Liver (tissue), 9 donors: ENCODE measurements around the gene PTCD2. TPM values are rescaled to one million over a fixed set of nuclear protein-coding genes. Genes with fewer than 3 reads are reported as not detected.

ENCODE experiments used
- DNase-seq: peaks from one replicate; pipeline ENCODE4 v3.0.0-alpha.2; 2017; ENCODE audit warnings: low spot score
- H3K27ac ChIP-seq, 2 donors: one replicate each; pipeline ENCODE4 v1.7.0; 2013; ENCODE audit warnings: inconsistent platforms in 2 of 2, low read length in 2 of 2, control low read depth in 1 of 2, low read depth in 1 of 2, mild to moderate bottlenecking in 1 of 2
- H3K27me3 ChIP-seq, 4 donors: one replicate each; pipeline versions ENCODE4 v1.6.1 to v1.7.0; 2013; ENCODE audit warnings: low read length in 3 of 4, inconsistent platforms in 1 of 4, mild to moderate bottlenecking in 1 of 4, moderate library complexity in 1 of 4; ENCODE audit not compliant: control insufficient read depth in 4 of 4, insufficient read depth in 4 of 4
- H3K36me3 ChIP-seq, 4 donors: one replicate each; pipeline versions ENCODE4 v1.6.1 to v1.7.0; 2013; ENCODE audit warnings: low read length in 3 of 4, mild to moderate bottlenecking in 3 of 4, low read depth in 1 of 4, moderate library complexity in 1 of 4; ENCODE audit not compliant: control insufficient read depth in 4 of 4, insufficient read depth in 3 of 4
- H3K4me1 ChIP-seq, 4 donors: one replicate each; pipeline versions ENCODE4 v1.6.1 to v1.7.0; 2013; ENCODE audit warnings: low read length in 3 of 4, mild to moderate bottlenecking in 3 of 4, moderate library complexity in 1 of 4; ENCODE audit not compliant: control insufficient read depth in 4 of 4, insufficient read depth in 4 of 4
- H3K4me3 ChIP-seq, 3 donors: one replicate each; pipeline versions ENCODE4 v1.6.1 to v1.7.0; 2013; ENCODE audit warnings: low read length in 3 of 3, control low read depth in 1 of 3, low read depth in 1 of 3, mild to moderate bottlenecking in 1 of 3
- H3K9ac ChIP-seq, 2 donors: one replicate each; pipeline ENCODE4 v1.7.0; 2013; ENCODE audit warnings: low read length in 2 of 2, mild to moderate bottlenecking in 2 of 2, moderate library complexity in 2 of 2, control low read depth in 1 of 2, low read depth in 1 of 2
- H3K9me3 ChIP-seq, 4 donors: one replicate each; pipeline versions ENCODE4 v1.6.1 to v1.7.0; 2013; ENCODE audit warnings: low read length in 3 of 4; ENCODE audit not compliant: control insufficient read depth in 4 of 4
- EGR1 ChIP-seq, 2 donors: IDR thresholded peaks; 2 replicates each; pipeline ENCODE4 v1.6.1; 2016 to 2018; ENCODE audit warnings: antibody characterized with exemption in 2 of 2, low read depth in 2 of 2
- FOXA1 ChIP-seq: IDR thresholded peaks from 2 replicates; pipeline ENCODE4 v1.6.1; 2016; ENCODE audit warnings: antibody characterized with exemption
- FOXA2 ChIP-seq: IDR thresholded peaks from 2 replicates; pipeline ENCODE4 v1.6.1; 2016; ENCODE audit warnings: antibody characterized with exemption
- GABPA ChIP-seq, 2 donors: IDR thresholded peaks in 1 of 2; conservative IDR thresholded peaks in 1 of 2; 2 replicates each; pipeline ENCODE4 v1.6.1; 2016; ENCODE audit warnings: antibody characterized with exemption in 2 of 2, mild to moderate bottlenecking in 1 of 2, moderate library complexity in 1 of 2
- HNF4A ChIP-seq, 2 donors: conservative IDR thresholded peaks; 2 replicates each; pipeline ENCODE4 v1.6.1; 2016; ENCODE audit warnings: antibody characterized with exemption in 2 of 2, mild to moderate bottlenecking in 2 of 2
- HNF4G ChIP-seq: IDR thresholded peaks from 2 replicates; pipeline ENCODE4 v1.6.1; 2016; ENCODE audit warnings: antibody characterized with exemption
- JUND ChIP-seq, 2 donors: IDR thresholded peaks; 2 replicates each; pipeline ENCODE4 v1.6.1; 2016; ENCODE audit warnings: antibody characterized with exemption in 2 of 2
- RAD21 ChIP-seq, 2 donors: IDR thresholded peaks; 2 replicates each; pipeline ENCODE4 v1.6.1; 2016; ENCODE audit warnings: antibody characterized with exemption in 2 of 2, mild to moderate bottlenecking in 2 of 2
- RXRA ChIP-seq, 2 donors: IDR thresholded peaks; 2 replicates each; pipeline ENCODE4 v1.6.1; 2017 to 2018; ENCODE audit warnings: antibody characterized with exemption in 2 of 2, mild to moderate bottlenecking in 1 of 2
- SP1 ChIP-seq: IDR thresholded peaks from 2 replicates; pipeline ENCODE4 v1.6.1; 2018; ENCODE audit warnings: antibody characterized with exemption, mild to moderate bottlenecking
- TAF1 ChIP-seq: conservative IDR thresholded peaks from 2 replicates; pipeline ENCODE4 v1.6.1; 2016; ENCODE audit warnings: antibody characterized with exemption, mild to moderate bottlenecking
- YY1 ChIP-seq: IDR thresholded peaks from 2 replicates; pipeline ENCODE4 v1.6.1; 2016; ENCODE audit warnings: antibody characterized with exemption, mild to moderate bottlenecking
- WGBS: extraction: QIAGEN DNeasy Blood & Tissue Kit; methylation state at CpG from one replicate; pipeline ENCODE4 v1.1.7; 2013; 5-methylcytosine and 5-hydroxymethylcytosine counted together
- polyA plus RNA-seq, 2 donors: library from polyadenylated mRNA; stranded (reverse) in 1 of 2; unstranded in 1 of 2; fragments of 200-250 nt in 1 of 2; fragments of >200 nt in 1 of 2; fragmentation: Nextera tagmentation in 1 of 2; extraction: Ambion mirVana in 1 of 2; gene quantifications; one replicate each; pipeline versions ENCODE4 v1.2.1 to v1.2.3, GENCODE V29; 2013 to 2015
- total RNA-seq, 2 donors: library from RNA; depleted of rRNA; stranded (reverse); fragments of >200 nt; gene quantifications; one replicate each; pipeline ENCODE4 v1.2.3, GENCODE V29; 2014
- TF ChIP-seq, protein P1 (sequence below): IDR thresholded peaks from 2 replicates; pipeline ENCODE4 v1.6.1; 2016; ENCODE audit warnings: antibody characterized with exemption
- TF ChIP-seq, protein P2 (sequence below): IDR thresholded peaks from 2 replicates; pipeline ENCODE4 v1.6.1; 2016; ENCODE audit warnings: antibody characterized with exemption, mild to moderate bottlenecking
- TF ChIP-seq, protein P3 (sequence below): IDR thresholded peaks from 2 replicates; pipeline ENCODE4 v1.6.1; 2016; ENCODE audit warnings: antibody characterized with exemption
- TF ChIP-seq, protein P4 (sequence below): fragments of 150-350 bp; IDR thresholded peaks from 2 replicates; pipeline ENCODE4 v1.5.1; 2017; ENCODE audit warnings: improper control_type of control experiment, low read depth, low read length; ENCODE audit not compliant: missing input control
- TF ChIP-seq, protein P5 (sequence below): IDR thresholded peaks from 2 replicates; pipeline ENCODE4 v1.6.1; 2016; ENCODE audit warnings: antibody characterized with exemption
- donor health status: healthy.
- donor health status: healthy.
- donor health status: healthy.
- donor health status: healthy.
- donor health status: healthy.

PTCD2 gene
- total and polyA plus RNA-seq, 4 donors = 4.4 to 5.9 (median 5.2) TPM

DNA sequence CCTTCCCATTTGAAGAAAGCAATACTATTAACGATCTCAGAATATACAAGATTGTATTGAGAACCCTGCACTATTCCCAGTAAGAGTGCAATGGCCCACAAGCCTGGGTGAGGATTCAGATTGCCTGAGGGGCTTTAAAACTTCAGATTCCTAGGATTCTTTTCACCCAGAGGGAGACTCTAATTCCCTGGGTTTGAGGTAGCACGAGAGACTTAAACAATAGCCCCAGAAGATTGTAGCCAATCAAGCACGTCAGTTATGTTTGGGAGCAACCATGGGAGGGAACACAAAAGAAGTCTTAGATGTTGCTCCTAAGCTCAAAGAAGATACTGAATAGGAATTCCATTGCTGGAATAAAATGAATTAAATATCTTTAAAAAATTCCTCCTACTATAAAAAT, 18.0 kb upstream of the PTCD2 start:
- WGBS = 85% methylated on average over 3 of the region's 3 CpGs
- no peak overlapping the region for H3K4me3 ChIP-seq
- no peaks in the 10 kb centered on the region for H3K9me3 ChIP-seq
- H3K36me3 ChIP-seq = peaks cover 0 to 5% (median 2%) of the 10 kb centered on the region in 4 donors
- DNase-seq = no peak
- peaks cover 0 to 10% (median under 1%) of the 10 kb centered on the region in 4 donors for H3K4me1 ChIP-seq
- H3K27ac ChIP-seq = no peak overlapping the region
- H3K27me3 ChIP-seq = no peaks in the 10 kb centered on the region
- no peak overlapping the region for H3K9ac ChIP-seq
- TF ChIP-seq, protein P1, sequence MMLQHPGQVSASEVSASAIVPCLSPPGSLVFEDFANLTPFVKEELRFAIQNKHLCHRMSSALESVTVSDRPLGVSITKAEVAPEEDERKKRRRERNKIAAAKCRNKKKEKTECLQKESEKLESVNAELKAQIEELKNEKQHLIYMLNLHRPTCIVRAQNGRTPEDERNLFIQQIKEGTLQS = no peak
- TF ChIP-seq YY1 (no peak), SP1 (no peak), EGR1 (IDR thresholded peaks at IDR 0.05; ENCODE audit: low read depth in 2 of 2) (no peak), FOXA2 (no peak), FOXA1 (no peak), JUND (IDR thresholded peaks at IDR 0.05) (no peak), TAF1 (no peak), RAD21 (IDR thresholded peaks at IDR 0.05) (no peak), GABPA (IDR thresholded peaks at IDR 0.05 in 1 of 2, conservative IDR thresholded peaks at IDR 0.05 in 1 of 2) (no peak), HNF4A (conservative IDR thresholded peaks at IDR 0.05) (no peak), RXRA (IDR thresholded peaks at IDR 0.05) (no peak), HNF4G (no peak)
- TF ChIP-seq, protein P2, sequence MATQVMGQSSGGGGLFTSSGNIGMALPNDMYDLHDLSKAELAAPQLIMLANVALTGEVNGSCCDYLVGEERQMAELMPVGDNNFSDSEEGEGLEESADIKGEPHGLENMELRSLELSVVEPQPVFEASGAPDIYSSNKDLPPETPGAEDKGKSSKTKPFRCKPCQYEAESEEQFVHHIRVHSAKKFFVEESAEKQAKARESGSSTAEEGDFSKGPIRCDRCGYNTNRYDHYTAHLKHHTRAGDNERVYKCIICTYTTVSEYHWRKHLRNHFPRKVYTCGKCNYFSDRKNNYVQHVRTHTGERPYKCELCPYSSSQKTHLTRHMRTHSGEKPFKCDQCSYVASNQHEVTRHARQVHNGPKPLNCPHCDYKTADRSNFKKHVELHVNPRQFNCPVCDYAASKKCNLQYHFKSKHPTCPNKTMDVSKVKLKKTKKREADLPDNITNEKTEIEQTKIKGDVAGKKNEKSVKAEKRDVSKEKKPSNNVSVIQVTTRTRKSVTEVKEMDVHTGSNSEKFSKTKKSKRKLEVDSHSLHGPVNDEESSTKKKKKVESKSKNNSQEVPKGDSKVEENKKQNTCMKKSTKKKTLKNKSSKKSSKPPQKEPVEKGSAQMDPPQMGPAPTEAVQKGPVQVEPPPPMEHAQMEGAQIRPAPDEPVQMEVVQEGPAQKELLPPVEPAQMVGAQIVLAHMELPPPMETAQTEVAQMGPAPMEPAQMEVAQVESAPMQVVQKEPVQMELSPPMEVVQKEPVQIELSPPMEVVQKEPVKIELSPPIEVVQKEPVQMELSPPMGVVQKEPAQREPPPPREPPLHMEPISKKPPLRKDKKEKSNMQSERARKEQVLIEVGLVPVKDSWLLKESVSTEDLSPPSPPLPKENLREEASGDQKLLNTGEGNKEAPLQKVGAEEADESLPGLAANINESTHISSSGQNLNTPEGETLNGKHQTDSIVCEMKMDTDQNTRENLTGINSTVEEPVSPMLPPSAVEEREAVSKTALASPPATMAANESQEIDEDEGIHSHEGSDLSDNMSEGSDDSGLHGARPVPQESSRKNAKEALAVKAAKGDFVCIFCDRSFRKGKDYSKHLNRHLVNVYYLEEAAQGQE = no peak
- TF ChIP-seq, protein P3, sequence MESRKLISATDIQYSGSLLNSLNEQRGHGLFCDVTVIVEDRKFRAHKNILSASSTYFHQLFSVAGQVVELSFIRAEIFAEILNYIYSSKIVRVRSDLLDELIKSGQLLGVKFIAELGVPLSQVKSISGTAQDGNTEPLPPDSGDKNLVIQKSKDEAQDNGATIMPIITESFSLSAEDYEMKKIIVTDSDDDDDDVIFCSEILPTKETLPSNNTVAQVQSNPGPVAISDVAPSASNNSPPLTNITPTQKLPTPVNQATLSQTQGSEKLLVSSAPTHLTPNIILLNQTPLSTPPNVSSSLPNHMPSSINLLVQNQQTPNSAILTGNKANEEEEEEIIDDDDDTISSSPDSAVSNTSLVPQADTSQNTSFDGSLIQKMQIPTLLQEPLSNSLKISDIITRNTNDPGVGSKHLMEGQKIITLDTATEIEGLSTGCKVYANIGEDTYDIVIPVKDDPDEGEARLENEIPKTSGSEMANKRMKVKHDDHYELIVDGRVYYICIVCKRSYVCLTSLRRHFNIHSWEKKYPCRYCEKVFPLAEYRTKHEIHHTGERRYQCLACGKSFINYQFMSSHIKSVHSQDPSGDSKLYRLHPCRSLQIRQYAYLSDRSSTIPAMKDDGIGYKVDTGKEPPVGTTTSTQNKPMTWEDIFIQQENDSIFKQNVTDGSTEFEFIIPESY = no peak
- TF ChIP-seq, protein P4, sequence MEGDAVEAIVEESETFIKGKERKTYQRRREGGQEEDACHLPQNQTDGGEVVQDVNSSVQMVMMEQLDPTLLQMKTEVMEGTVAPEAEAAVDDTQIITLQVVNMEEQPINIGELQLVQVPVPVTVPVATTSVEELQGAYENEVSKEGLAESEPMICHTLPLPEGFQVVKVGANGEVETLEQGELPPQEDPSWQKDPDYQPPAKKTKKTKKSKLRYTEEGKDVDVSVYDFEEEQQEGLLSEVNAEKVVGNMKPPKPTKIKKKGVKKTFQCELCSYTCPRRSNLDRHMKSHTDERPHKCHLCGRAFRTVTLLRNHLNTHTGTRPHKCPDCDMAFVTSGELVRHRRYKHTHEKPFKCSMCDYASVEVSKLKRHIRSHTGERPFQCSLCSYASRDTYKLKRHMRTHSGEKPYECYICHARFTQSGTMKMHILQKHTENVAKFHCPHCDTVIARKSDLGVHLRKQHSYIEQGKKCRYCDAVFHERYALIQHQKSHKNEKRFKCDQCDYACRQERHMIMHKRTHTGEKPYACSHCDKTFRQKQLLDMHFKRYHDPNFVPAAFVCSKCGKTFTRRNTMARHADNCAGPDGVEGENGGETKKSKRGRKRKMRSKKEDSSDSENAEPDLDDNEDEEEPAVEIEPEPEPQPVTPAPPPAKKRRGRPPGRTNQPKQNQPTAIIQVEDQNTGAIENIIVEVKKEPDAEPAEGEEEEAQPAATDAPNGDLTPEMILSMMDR = no peak
- TF ChIP-seq, protein P5, sequence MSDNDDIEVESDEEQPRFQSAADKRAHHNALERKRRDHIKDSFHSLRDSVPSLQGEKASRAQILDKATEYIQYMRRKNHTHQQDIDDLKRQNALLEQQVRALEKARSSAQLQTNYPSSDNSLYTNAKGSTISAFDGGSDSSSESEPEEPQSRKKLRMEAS = no peak
